GM21390 (cell line): ENCODE results near the gene TAF6.

Source experiments
- ATAC-seq: cut with Tn5 transposase; IDR thresholded peaks from one replicate; pipeline ENCODE4 v1.9.1; 2021; ENCODE audit not compliant: unreplicated experiment

Gene TAF6

GRCh38 chr7:100075418-100075817 lies 43.7 kb downstream of the TAF6 start:
- no peak for ATAC-seq

GRCh38 chr7:100074841-100075240 lies 44.3 kb downstream of the TAF6 start:
- no peak for ATAC-seq

DNA sequence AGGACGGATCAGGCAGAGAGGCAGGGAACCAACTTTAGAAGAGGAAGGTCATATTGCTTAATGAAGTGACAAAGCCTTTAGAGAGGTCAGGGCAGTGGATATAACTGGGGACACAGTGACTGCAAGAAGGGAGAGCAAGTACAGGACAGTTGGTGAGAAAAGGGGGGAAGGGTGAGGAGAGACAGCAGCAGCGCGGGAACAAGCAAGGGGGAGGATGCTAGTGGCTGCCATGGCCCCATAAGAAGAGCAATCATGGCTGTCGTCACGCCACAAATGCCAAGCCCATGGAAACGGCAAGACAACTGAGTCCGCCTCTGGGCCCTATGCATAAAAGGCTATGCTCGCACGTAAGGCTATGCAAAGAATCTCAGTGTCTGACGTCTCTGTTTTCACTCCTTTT lies 46.7 kb downstream of the TAF6 start:
- no peak for ATAC-seq

- ATAC-seq = no peak
These were observed 48.0 kb downstream of the TAF6 start for GRCh38 chr7:100071018-100071723.

DNA sequence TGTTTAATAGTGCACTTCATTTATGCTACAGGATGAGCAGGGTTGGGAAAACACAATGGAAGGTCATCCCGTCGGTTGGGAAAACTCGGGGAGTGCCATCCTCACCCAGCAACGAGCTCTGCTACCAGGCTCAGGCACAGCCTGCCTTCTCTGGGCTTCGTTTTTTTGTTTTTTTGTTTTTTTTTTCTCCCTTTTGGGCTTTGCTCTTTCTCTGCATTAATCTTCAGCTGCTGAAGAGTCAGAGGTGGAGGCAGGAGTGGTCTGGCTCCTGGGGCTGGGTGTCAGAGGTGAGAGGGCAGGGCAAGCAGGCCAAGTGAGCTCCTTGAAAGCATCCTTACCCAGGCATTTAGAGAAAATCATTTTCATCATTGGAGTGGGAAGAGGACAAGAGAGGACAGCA lies 49.2 kb downstream of the TAF6 start:
- ATAC-seq = no peak

GRCh38 chr7:100066953-100067352 lies 52.2 kb downstream of the TAF6 start:
- ATAC-seq = no peak

- ATAC-seq = no peak
These were observed 53.5 kb downstream of the TAF6 start for GRCh38 chr7:100065452-100066186.

GRCh38 chr7:100064162-100064561 lies 55.0 kb downstream of the TAF6 start:
- no peak for ATAC-seq

GRCh38 chr7:100063376-100063775 lies 55.8 kb downstream of the TAF6 start:
- ATAC-seq = no peak

DNA sequence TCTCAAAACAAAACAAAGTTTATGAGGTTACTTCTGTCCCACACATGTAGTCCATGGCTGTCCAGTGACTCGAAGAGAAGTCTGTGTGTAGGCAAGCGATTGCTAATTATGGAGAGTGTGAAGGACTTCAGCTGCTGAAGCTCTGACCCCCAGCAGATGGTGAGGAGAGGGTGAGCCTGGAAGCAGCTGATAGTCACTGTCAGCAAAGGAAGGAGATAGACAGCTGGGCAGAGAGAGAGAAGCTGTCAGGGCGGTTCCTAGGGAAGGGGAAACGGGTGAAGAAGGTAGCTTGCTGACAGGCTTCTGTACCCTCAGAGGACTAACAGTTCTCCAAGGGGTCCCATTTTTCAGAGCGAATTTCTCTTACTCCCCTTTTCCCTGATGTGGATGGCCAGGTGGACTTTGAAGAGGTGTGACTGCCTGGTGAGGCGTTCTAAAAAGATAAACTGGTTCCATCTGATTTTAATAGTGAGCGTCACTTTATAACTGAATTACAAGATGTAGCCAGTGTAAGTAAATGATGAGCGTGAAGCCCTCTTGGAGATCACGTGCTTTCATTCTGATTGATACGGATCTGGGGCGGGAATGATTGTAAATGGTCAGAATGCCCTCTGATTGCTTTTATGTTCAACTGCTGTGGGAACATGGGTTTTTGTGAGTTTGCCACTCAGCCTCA lies 57.5 kb downstream of the TAF6 start:
- no peak for ATAC-seq

- ATAC-seq = no peak
These were observed 59.9 kb downstream of the TAF6 start for GRCh38 chr7:100059251-100059739.
